Mucosa of descending colon (tissue), 3 donors: ENCODE results near the gene TNRC6C. TPM values are rescaled to one million over a fixed set of nuclear protein-coding genes. Genes with fewer than 3 reads are reported as not detected.
A peak's percentile ranks its signal among the peaks of the same experiment; 100 is the strongest.
"Not testable (repeated sequence)": the region's sequence is repeated elsewhere in the genome, so short reads cannot be mapped to it uniquely, and the experiment has no call there.

Source experiments
- ATAC-seq: fragments of 200-7000 bp; cut with Tn5 transposase; one replicate; pipeline ENCODE4 v1.9.1; 2020; ENCODE audit warnings: mild to moderate bottlenecking, moderate library complexity
- DNase-seq, 3 donors: peaks; one replicate each; pipeline ENCODE4 v3.0.0-alpha.2; 2020
- H3K36me3 ChIP-seq: fragments of 200-600 bp; one replicate; pipeline ENCODE4 v1.8.0; 2021; ENCODE audit warnings: low read depth, mild to moderate bottlenecking
- H3K4me1 ChIP-seq: fragments of 200-600 bp; one replicate; pipeline ENCODE4 v1.8.0; 2021; ENCODE audit warnings: low read depth, mild to moderate bottlenecking
- H3K4me3 ChIP-seq: fragments of 200-600 bp; one replicate; pipeline ENCODE4 v1.8.0; 2021; ENCODE audit warnings: mild to moderate bottlenecking
- H3K9me3 ChIP-seq: fragments of 200-600 bp; one replicate; pipeline ENCODE4 v1.8.0; 2021; ENCODE audit warnings: mild to moderate bottlenecking
- intact Hi-C, 2 donors: fragments of 100-400 bp; cut with DNase I in 1 of 2; cut with micrococcal nuclease in 1 of 2; formaldehyde crosslinking; loops; one replicate each; pipeline versions ENCODE4 v1.11.0 to v1.11.1; 2022; cut with DNase I, micrococcal nuclease
- total RNA-seq, 3 donors: library from RNA; stranded (reverse); fragmentation: NEBNext Ultra II Directional in 2 of 3; extraction: Animal tissue kit (Norgen Biotek cat#: 25700) in 2 of 3; gene quantifications; one replicate each; pipeline versions ENCODE4 v1.2.1 to v1.2.4, GENCODE V29; 2021 to 2023
- TF ChIP-seq, protein P1 (sequence below): fragments of 200-600 bp; IDR thresholded peaks from one replicate; pipeline ENCODE4 v1.8.0; 2022; ENCODE audit warnings: antibody characterized with exemption, mild to moderate bottlenecking
- donor health status: DM: no; HTN: no; CAD: no; lungs with moderate emphysema.
- donor health status: DM: no; HTN: no; CAD: no.
- donor health status: DM: no; HTN: yes; CAD: no.

TNRC6C gene
- total RNA-seq, 3 donors from 2014 or later, result 13.7 to 32.6 (median 20.7) TPM

DNA sequence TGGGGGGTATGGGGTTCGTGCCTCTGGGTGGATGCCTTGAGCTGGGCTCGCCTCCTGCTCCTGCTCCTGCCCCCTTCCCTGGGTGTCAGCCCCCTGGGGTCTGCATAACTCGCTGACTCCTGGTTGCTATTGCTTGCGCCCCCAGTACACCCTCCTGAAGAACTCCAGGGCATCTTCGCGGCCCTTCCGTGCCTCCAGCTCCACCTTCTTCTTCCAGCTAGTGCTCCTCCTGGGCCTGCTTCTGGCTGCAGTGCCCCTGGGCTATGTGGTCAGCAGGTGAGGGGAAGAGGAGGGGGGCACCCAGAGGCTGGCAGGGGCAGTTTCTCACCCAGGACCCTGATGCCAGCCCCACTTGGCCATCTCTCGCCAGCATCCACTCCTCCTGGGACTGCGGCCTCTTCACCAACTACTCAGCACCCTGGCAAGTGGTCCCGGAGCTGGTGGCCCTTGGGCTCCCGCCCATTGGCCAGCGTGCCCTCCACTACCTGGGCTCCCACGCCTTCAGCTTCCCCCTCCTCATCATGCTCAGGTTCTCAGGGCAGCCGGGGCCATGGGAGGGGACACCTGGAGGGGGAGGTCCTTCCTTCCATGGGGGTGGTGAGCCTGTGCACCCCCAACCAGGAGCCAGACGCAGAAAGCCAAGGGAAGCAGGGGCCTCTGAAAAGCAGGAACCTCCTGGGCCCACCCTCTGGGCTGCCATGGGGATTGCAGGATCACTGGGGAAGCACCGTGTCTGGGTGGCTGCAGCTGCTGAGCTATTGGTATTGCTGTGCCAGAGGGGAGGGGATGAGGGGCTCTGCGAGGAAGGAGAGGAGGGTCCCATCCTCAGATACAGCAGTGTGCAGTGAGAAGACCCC is 179.9 kb downstream of the TNRC6C start:
- DNase-seq (no peak), ATAC-seq (no peak)
- Histone ChIP-seq H3K4me1 (peaks cover 36% of the 10 kb centered on the region), H3K9me3 (no peaks in the 10 kb centered on the region), H3K36me3 (no peaks in the 10 kb centered on the region), H3K4me3 (no peak overlapping the region)
- intact Hi-C loops, result no loop called here
- TF ChIP-seq, protein P1, sequence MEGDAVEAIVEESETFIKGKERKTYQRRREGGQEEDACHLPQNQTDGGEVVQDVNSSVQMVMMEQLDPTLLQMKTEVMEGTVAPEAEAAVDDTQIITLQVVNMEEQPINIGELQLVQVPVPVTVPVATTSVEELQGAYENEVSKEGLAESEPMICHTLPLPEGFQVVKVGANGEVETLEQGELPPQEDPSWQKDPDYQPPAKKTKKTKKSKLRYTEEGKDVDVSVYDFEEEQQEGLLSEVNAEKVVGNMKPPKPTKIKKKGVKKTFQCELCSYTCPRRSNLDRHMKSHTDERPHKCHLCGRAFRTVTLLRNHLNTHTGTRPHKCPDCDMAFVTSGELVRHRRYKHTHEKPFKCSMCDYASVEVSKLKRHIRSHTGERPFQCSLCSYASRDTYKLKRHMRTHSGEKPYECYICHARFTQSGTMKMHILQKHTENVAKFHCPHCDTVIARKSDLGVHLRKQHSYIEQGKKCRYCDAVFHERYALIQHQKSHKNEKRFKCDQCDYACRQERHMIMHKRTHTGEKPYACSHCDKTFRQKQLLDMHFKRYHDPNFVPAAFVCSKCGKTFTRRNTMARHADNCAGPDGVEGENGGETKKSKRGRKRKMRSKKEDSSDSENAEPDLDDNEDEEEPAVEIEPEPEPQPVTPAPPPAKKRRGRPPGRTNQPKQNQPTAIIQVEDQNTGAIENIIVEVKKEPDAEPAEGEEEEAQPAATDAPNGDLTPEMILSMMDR, result no peak

DNA sequence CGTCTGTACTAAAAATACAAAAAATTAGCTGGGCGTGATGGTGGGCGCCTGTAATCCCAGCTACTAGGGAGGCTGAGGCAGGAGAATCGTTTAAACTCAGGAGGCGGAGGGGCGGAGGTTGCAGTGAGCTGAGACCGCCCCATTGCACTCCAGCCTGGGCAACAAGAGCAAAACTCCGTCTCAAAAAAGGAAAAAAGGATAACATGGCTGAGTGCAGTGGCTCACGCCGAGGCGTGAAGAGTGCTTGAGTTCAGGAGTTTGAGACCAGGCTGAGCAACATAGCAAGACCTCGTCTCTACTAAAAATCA is 181.3 kb downstream of the TNRC6C start:
- H3K4me3 ChIP-seq, H3K9me3 ChIP-seq, DNase-seq, intact Hi-C loops, ATAC-seq, H3K36me3 ChIP-seq: not testable (repeated sequence)
- peaks cover 46% of the 10 kb centered on the region for H3K4me1 ChIP-seq

DNA sequence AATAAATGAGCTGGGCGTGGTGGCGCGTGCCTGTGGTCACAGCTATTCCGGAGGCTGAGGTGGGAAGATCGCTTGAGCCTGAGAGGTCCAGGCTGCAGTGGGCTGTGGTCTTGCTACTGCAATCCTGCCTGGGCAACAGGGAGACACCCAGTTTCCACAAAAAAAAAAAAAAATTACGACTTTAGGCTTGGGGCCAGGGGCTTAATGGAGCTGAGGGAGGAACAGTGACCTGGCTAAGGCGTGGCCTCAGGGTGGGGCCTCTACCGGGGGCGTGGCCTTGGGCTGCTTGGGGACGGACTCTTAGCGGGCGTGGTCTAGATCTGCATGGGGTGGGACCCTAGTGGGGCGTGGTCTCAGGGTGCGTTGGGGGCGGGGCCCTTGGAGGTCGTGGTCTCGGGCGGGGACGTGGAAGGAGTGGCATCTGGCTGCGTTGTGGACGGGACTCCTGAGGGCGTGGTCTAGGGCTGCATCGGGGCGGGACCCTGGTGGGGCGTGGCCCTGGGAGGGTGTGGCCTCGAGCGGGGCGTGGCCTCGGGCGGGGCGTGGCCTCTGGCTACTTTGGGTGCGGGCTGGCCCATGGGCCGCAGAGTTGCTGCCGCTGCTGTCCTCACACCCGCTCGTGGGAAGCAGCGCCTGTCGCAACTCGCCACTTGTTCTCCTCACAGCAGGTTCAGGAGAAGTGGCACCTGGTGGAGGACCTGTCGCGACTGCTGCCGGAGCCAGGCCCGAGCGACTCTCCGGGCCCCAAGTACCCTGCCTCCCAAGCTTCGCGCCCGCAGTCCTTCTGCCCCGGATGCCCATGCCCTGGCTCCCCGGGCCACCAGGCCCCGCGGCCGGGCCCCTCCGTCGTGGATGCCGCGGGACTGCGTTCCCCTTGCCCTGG is 181.9 kb downstream of the TNRC6C start:
- no peak overlapping the region for H3K4me3 ChIP-seq
- intact Hi-C loops, result no loop called here
- H3K9me3 ChIP-seq, result no peaks in the 10 kb centered on the region
- peaks cover 52% of the 10 kb centered on the region for H3K4me1 ChIP-seq
- DNase-seq, result peak; percentile 98 to 99 (median 98)
- ATAC-seq, result peak; percentile 82
- TF ChIP-seq, protein P1, result no peak
- H3K36me3 ChIP-seq, result no peaks in the 10 kb centered on the region

DNA sequence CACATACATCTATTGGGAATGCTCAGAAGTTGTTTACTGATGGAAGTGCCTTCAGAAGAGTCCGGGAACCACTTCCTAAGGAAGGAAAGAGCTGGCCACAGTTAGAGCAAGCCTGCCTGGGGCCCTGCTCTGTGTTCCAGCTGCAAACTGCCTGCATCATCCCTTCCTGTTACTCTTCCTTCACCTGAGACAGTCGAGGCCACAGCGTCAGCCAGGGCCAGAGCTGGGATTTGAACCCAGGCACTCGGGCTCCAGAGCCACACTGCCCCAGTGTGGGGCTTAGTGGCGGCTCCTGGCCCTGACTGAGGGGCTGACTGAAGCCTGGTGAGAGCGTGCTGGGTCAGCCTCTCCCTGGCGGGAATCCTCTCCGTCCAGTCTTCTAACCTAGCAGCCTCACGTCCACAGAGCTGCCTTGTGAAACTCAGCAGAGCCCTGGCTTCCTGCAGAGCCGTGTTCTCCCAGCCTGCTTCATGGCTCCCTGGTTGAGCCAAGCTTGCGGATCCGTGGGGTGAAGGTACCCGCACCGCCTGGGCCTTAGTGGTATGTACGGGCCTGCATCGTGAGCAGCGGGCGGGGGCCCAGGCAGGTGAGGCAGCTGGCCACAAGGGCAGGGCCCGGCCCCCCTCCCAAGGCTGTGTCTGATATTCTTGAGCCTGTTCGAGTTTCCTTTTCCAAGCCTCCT is 183.1 kb downstream of the TNRC6C start:
- H3K4me3 ChIP-seq, result no peak overlapping the region
- DNase-seq (peak in 1 of 3 donors; percentile 49), ATAC-seq (no peak)
- peaks cover 60% of the 10 kb centered on the region for H3K4me1 ChIP-seq
- no peaks in the 10 kb centered on the region for H3K36me3 ChIP-seq
- intact Hi-C loops, result no loop called here
- no peaks in the 10 kb centered on the region for H3K9me3 ChIP-seq
- TF ChIP-seq, protein P1, result no peak

DNA sequence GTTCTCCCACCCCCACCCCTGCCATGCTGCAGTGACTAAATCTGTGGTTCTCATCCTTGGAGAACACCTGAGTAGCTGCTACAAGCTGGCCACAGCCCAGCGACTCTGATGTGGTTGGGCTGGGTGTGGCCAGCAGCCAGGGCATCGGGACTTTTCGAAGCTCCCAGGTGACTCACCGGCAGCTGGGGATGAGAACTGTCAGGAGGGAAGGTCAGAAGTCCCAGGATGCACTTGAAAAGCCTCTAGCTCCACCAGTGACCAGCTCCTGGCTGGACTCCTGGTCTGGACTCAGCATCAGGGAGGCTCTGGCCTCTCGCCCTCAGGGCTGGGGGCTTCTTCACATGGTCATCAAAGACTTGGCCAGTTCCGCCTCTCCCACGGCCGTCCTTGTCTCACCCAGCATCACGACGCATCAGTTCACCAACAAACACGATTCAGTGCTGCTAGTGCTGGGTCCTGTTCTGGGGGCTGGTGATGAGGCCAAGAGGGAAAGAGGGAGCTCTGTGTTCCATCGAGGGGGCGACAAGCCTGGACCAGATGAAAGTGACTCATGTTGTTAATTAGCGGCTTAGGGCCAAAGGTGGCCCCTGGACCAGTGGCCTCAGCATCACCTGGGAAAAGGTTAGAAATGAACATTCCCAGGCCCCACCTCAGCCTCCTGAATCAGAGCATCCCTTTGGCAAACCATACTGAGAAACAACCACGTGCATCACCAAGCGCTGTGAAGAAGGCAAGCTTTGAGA is 183.8 kb downstream of the TNRC6C start:
- Histone ChIP-seq H3K4me3 (no peak overlapping the region), H3K4me1 (peaks cover 57% of the 10 kb centered on the region), H3K36me3 (no peaks in the 10 kb centered on the region), H3K9me3 (no peaks in the 10 kb centered on the region)
- DNase-seq (peak; percentile 77 to 90 (median 81)), ATAC-seq (peak; percentile 54)
- TF ChIP-seq, protein P1, result no peak
- intact Hi-C loops, result no loop called here
